Fibroblast of skin of right quadriceps (primary cell): Measurements from ENCODE around the gene CPN2.

Source experiments
- DNase-seq: peaks from one replicate; pipeline ENCODE4 v3.0.0-alpha.2; 2013

Gene CPN2, protein sequence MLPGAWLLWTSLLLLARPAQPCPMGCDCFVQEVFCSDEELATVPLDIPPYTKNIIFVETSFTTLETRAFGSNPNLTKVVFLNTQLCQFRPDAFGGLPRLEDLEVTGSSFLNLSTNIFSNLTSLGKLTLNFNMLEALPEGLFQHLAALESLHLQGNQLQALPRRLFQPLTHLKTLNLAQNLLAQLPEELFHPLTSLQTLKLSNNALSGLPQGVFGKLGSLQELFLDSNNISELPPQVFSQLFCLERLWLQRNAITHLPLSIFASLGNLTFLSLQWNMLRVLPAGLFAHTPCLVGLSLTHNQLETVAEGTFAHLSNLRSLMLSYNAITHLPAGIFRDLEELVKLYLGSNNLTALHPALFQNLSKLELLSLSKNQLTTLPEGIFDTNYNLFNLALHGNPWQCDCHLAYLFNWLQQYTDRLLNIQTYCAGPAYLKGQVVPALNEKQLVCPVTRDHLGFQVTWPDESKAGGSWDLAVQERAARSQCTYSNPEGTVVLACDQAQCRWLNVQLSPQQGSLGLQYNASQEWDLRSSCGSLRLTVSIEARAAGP

DNA sequence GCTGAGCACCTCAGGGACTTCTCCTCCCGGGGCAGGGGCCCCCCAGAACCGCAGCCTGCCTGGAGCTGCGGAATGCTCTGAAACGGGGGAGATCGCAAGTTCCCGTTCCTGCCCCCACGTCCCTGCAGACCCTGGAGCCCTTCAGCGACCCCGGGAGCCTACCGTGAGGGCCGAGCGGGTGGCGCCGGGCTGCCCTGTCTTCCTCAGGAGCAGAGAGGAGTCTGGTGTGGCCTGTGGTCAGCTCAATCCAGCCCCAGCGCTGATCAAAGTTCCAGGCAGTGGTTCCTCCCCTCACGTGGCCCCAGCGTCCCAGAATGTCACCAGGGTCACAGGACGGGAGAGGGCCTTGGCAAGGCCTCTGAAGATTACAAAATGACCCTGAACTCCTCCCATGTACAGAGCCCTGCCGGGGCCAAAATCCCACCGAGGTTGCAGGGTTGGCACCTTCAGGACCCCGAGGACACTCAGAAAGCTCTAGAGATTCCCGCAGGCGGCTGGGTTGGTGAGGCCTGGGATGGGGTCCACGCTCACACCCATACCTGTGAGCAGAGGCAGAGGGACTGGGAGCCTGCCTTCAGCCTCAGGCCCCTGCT, at the start of gene CPN2:
Gene CPN2, minus strand, starts transcription at position 249 of the 593 bp plus-strand sequence. CDS start 8,626 bp downstream, outside the sequence.
- DNase-seq: no peak

DNA sequence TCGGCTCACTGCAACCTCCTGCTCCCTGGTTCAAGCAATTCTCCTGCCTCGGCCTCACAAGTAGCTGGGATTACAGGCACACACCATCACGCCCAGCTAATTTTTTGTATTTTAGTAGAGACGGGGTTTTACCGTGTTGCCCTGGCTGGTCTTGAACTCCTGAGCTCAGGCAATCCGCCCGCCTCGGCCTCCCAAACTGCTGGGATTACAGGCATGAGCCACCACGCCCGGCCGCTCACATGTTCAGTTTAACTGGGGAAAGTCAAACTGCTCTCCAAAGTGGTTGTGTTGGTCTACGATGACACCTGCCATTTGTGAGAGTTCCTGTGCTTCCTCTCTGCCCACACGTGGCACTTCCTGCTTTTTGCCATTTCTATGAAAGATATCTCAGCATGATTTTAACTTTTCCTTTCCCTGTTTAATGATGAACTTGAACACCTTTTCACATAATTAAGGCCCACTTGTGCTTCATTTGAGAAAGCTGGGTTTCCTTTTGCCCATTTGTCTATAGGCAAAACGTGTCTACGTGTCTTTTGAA, 48.8 kb upstream of the CPN2 start:
- DNase-seq: no peak

DNA sequence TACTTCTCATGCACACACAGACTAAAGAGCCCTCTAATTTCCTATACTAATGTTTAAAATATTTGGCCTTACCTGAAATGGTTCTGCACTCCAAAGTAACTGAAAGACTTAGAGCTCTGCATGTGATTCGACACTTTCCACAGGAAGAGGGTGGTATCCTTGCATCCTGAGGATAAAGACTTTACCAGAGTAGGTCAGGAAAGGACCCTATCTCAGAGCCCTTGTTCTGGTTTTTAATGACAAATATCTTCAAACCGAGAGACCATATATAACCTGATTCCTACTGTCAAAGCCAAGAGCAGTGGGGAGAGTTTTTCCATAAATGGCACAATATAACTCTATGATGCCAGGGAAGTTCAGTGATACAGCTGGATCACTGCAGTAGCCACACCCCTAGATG, 48.0 kb upstream of the CPN2 start, which contains the start of gene GP5:
Gene GP5, minus strand, starts transcription at position 101 of the 400 bp plus-strand sequence. CDS start 984 bp downstream, outside the sequence.
- DNase-seq: no peak

DNA sequence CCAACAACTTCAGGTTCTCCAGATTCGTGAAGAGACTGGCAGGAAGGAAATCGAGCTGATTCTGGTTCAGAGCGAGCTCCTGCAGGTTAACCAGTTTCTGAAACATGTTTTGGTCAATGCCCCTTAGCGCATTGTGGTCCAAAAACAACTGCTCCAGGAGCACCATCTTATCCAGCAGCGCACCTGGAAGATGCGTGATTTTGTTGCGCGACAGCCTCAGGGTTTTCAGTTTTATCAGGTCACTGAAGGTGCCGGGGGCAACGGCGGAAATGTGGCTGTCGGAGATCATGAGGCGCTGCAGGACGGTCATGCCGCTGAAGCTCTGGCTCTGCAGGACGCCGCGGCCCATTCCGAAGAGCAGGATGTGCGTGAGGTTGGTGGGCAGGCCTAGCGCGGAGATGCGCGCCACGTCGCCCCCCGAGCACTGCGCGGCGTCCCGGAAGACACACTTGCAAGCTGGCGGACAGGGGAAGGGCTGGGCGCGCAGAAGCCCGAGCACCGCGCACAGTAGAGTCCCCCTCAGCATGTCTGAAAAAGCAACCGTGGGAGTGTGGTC, 46.7 kb upstream of the CPN2 start:
- peak; percentile 25 for DNase-seq

DNA sequence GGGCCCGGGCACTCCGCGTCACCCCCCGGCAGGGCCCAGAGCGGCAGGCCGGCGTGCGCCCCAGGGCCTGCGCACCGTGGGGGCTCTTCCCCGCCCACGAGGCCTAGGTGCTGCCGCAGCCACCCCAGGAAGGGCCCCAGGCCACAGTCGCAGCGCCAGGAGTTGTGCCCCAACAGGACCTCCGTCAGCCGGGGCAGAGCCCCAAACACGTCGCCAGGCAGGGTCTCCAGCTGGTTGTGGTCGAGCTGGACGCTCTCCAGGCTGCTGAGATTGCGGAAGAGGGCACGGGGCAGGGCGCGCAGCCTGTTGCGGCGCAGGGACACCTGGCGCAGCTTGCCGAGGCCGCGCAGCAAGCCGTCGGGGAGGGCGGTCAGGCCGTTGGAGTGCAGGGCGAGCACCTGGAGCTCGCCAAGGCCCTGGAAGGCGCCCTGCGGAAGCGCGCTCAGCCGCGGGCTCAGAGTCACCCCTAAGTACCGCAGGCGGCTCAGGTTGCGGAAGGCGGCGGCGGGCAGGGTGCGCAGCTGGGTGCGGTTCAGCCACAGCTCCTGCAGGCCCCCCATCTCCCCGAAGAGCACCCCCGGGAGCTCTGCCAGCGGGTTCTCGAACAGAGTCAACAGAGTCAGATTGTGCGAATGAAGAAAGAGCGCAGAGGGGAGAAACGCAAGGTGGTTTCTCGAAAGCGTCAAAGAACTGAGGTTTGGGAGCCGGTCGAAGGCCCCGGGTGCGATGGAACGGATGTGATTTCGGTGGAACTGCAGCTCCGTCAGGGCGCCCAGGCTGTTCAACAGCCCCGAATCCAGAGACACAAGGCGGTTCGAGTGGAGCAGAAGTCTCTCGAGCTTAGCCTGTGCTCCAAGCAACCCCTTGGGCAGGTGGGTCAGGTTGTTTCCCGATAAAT, 46.0 kb upstream of the CPN2 start:
- DNase-seq: no peak

DNA sequence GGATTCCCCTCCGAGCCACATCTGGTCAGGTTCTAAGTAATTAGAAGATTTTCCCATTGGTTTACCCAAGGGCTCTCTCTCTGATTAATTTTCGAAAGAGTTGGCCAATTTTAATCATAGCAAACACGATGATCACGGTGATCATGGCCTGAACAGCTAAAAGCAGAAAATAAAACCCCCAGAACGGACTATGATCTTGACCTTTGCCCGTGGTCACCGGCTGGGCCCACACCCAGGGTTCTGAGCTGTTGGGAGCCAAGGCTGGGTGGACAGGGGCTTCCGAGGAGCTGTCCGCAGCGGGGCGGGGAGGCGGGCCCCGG, 45.4 kb upstream of the CPN2 start:
- no peak for DNase-seq

DNA sequence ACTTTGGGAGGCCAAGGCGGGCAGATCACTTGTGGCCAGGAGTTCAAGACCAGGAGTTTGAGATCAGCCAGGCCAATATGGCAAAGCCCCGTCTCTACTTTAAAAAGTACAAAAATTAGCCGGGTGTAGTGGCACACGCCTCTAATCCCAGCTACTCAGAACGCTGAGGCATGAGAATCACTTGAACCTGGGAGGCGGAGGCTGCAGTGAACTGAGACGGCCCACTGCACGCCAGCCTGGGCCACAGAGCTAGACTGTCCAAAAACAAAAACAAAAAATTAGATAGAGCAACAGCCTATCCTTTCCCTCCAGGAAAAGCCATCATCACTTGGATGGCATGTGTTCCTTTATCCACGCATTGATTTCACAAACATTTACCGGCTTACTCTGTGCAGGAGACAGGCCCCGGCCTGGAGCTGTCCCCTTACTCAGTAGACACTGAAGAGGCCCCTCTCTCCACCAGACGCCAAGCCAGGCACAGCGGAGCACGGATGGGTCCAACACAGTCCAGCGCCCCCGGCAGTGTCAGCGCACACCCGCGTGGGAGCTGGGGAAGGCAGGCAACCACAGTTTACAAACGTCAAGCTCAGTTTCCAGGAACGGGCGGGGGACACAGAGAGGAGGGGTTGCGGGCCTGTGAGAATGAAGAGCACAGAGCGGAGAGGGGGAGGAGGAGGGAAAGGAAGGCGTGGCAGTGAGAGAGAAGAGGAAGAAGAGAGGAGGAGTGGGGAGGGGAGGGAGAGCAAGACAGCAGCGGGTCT, 44.8 kb upstream of the CPN2 start:
- peak; percentile 54 for DNase-seq

DNA sequence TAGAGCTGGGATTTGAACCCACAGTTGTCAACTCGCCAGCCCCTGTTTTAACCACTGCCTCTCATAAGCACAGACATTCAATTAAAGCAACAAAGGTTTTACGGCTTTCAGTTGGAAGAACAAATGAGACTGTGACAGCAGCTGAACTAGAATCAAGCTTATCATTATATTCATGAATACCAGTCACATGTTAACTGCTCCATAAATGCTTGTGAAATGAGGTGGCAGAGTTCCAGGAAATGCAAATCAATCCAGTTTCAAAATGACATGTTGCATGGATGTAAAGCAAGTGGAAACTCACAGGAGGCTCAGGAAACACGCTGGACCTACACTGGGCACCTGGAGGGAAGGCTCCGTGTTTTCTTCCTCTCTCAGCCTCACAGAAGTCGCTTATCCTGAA, 44.1 kb upstream of the CPN2 start:
- peak; percentile 56 for DNase-seq

DNA sequence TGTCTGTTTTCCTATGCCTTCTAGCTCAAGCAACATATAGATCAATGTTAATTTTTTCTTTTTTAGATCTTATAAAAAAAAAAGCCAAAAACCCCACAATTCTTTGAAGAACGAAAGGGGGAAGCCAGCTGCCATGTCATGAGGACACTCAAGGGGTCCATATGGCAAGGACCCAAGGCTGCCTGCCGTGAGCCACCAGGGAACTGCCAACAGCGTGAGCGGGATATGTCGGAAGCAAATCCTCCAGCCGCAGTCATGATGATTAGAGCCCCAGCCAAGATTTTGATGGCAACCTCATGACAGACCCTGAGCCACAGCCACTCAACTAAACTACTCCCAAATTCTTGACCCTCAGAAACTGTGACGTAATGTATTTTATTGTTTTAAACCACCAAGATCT, 41.4 kb upstream of the CPN2 start:
- no peak for DNase-seq

DNA sequence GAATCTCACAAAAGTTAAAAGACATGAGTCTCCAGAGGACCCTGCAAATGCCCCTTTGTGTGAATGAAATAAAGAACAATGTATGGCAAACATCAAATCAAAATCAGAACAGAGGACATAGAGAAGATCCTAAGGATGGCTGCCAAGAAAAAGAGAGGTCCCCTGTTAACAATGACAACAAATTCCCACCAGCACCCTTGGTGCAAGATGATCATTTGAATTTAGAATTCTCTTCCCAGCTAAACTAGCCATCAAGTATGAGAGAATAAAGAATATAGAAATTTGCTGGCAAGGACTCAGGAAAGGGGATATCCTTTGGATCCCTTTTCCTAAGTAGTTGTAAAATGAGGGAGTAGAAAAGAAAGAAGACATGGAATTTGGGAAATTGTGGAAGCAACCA, 39.7 kb upstream of the CPN2 start:
- DNase-seq: no peak

DNA sequence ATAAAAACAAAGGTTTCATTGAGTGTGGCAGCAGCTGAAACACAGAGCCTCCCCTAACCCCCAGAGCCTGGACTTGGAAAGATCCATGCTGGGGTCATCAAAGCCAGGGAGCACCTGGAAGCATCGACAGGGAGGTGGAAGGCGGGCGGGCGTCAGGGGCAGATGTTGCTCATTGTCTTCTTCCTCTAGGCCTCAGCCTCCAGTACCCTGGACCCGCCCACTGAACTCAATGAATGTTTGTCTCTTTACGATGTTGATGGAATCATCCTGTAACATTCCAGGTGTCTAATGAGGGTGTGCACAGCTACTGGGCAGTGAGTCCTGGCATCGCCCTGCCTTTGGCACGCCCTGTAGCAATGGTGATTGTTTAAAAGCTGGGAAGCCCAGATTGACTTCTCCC, 38.1 kb upstream of the CPN2 start:
- no peak for DNase-seq

DNA sequence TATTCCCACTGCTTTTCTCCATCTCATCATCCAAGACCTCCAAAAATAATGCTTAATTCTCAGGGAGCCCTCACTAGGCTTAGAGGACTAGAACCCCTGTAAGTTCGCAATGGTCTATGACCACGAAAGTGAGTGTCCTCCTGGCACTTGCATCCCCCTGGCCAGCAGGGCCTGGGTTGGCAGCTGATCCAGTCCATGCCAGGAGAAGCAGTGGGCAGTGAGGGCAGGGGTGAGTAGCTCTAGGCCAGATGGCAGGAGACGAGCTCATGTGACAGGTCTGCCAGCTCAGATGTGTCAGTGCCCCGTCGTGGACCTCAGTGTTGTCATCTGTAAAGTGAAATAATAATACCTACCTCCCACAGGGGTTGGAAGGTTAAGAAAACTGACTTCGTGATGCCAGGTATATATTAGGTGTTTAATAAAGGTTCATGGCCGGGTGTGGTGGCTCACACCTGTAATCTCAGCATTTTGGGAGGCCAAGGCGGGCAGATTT, 36.8 kb upstream of the CPN2 start:
- no peak for DNase-seq

DNA sequence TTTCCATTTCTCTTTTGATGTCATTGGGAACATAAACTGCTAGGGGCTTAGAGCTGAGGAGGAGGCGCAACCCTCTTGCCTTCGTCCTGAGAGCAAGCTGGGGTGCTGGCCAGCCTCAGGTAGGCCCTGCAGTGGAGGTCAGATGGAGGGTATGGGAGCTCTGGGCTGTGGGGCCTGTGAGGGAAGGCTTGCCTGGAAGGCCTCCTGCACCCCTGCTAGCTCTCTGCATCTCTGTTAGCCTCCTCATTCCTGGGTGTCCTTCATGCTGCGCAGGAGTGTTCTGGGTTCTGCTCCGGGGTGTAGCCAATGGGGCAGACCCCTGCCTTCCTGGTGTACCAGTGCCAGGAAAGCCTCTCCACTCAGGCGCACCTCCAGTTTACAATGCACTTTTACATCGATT, 36.1 kb upstream of the CPN2 start:
- DNase-seq: no peak

DNA sequence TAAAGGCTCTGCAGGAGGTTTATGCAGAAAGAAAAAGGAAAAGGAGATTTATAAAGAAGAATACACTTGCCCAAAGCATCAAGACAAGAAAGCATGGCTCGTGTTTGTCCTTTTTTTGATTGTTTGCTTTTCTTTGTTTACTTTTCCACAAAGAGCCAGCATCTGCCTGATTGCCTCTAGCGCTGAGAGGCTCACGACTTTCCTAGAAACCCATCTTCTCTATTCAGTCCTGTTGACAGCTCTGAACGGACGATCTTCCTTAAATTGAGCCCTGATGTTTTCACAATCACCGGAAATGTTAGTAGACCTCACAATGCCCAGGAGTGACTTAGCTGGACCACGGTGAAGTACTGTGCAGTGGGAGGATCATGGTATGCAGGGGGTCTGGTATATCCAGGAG, 35.5 kb upstream of the CPN2 start:
- no peak for DNase-seq

DNA sequence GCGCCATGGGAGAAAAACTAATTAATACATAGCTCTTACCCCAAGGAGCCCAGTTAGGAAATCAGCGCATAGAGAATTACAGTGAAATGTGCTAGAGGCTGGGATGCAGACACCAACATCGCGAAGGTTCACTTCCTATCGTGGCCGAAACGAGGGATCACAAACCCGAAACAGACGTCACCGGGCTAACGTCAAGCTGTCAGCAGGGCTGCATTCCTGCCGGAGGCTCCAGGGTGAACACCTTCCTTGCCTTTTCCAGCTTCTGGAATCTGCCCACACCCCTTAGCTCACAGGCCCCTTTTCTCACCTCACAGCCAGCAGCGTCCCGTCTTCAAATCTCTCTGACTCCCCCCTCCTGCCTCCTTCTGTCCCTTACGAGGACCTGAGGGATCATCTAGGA, 34.9 kb upstream of the CPN2 start:
- no peak for DNase-seq

DNA sequence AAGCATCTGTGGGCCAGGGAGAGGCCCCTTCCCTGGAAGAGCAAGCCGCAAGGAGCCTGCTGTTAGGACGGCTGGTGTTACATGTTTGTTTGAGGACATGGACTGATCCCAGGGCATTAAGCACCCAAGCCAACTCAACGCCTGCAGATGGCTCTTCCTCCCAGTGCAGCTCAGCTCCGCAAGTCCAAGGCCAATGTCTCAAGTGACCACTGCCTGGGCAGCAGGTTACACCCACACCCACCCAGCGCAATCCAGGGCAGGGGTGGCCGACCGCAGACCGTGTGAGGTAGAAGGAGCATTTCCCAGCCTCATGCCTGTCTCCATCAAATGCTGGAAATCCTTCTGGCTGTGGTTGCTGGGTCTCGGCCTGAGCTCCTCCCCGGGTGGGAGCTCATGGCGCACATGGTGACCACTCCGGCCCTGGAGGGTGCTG, 33.5 kb upstream of the CPN2 start:
- DNase-seq: no peak

DNA sequence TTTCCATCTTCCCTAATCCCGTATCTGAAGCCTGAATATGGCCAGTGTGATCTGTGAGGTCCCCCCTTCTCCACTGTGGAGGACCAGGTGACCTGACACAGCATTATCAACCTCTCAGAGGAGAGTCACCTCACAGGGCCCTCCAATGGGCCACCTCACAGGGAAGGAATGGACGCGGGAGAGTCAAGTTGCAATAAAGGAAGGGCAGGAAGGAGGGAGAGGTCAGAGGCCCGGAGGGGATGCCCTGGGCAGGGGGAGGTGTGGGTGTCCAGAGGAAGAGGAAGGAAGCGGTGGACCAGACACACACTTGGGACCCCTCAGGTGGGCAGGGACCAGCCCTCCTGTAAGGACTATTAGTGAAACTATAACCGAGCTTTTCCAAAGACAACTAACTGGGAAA, 33.0 kb upstream of the CPN2 start:
- no peak for DNase-seq

DNA sequence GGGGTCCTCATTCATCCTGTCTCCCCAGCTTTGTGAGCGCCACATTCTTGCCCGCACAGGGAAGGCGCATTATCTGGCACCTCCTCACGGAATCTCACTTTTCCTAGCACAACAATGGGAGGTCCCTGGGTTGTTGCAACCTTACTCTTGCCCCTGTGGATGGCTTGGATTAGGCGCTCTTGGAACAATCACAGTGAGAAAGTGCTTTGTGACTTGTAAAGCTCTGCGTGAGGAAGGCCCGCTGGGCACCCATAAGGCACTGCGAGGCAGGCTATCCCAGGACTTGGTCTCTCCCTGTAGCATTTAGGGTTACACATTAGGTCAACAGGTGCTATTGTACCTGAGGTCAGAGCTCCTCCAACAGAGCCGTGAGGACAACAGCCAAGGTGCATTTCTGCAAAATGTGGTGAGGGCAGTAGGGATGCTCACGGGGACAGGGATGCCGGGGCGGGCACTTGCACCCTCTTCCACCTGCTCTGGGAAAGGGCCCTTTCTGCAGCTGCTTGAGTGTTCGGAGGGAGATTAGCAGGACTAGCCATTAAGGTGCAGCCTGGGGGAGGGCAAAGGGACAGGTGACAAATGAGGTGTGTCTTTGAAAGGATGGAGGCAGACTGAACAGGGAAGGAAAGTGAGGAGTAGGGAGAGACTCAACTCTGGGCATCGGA, 32.3 kb upstream of the CPN2 start:
- no peak for DNase-seq

DNA sequence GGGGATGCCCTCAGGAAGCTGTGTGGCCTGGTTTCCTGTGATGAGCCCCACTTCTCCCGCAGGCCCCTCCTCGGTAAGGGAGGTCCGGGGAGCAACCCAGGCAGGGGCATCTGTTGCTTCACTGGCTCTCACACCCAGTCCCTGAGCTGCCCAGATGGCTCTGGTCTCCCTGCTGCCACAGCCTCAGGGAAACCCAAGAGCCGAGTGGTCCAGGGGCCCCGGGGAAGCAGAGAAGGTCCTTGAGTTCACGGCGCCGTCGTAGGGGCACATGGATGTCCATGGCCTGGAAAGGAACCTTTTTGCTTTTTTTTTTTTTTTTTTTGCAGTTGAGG, 31.7 kb upstream of the CPN2 start:
- DNase-seq: no peak

DNA sequence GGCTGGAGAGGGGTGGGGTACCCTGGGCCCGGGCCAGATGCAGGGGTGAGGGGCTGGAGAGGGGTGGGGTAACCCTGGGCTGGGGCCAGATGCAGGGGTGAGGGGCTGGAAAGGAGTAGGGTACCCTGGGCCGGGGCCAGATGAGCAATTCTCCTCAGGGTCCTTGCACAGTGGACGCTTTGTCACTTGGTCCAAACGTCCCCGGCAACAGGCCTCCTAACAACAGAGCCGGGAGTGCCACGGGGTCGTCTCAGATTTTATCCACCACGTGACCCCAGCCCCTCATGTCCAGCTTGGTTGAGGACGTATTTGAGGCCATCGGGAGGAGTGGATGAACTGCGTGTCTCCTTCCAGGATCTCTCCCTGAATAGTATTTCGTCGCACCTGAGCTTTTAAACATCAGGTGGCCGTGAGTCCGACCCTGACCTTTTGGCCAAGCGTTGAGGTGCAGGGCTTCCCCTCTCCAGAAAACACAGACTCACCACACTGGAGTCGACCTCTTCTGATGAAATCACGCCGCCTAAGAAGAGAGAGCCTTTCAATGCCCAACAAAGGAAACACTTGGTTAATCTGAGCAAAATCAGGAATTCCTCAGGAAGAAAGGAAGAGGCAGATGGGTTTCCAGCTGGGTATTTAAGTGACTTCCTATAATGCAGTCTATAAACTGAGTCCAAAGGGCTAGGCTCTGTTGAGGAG, 31.2 kb upstream of the CPN2 start:
- no peak for DNase-seq

DNA sequence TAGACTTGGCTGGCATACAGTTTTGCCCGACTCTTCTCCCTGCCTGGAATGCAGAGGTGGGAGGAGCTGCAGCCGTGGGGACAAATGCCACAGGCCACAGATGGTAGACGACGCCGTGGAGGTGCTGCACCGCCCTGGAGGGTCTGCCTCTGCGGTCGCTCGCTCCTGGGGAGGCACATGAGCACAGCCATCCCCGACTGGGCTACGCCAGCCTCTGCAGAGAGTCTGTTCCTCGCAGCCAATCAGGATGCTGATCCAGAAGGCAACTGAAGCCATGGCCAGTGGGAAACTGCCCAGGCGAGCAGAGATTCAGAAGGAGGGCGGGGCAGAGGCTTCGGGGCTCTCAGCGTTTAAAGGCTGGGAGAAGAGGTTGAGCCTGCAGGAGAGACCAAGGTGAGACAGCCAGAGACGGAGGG, 30.3 kb upstream of the CPN2 start:
- no peak for DNase-seq
